WTC11 (cell line): ENCODE results near the gene TMEM120B. TPM values are rescaled to one million over a fixed set of nuclear protein-coding genes. Genes with fewer than 3 reads are reported as not detected.

Experiments
- AR ChIP-seq: fragments of 250-450 bp; sonication (Bioruptor Pico); IDR thresholded peaks from 2 replicates; pipeline ENCODE4 v1.9.0; 2021; ENCODE audit warnings: mild to moderate bottlenecking
- ARID4B ChIP-seq: sonication (generic); formaldehyde crosslinking; IDR thresholded peaks from 2 replicates; pipeline ENCODE4 v1.8.0; 2023; ENCODE audit warnings: missing genetic modification reagents, mild to moderate bottlenecking, borderline replicate concordance
- E2F1 ChIP-seq: sonication (generic); formaldehyde crosslinking; IDR thresholded peaks from 2 replicates; pipeline ENCODE4 v1.8.0; 2022; ENCODE audit warnings: mild to moderate bottlenecking, missing genetic modification reagents
- ELF4 ChIP-seq: sonication (generic); formaldehyde crosslinking; IDR thresholded peaks from 2 replicates; pipeline ENCODE4 v1.8.1; 2022; ENCODE audit warnings: low read depth, mild to moderate bottlenecking, moderate library complexity, missing genetic modification reagents
- ERG ChIP-seq: fragments of 250-450 bp; sonication (Bioruptor Pico); IDR thresholded peaks from 2 replicates; pipeline ENCODE4 v1.8.0; 2021; ENCODE audit warnings: mild to moderate bottlenecking
- FOXJ3 ChIP-seq: sonication (generic); formaldehyde crosslinking; IDR thresholded peaks from 2 replicates; pipeline ENCODE4 v1.9.0; 2021; ENCODE audit warnings: missing genetic modification reagents, mild to moderate bottlenecking, borderline replicate concordance
- FOXP4 ChIP-seq: sonication (generic); formaldehyde crosslinking; IDR thresholded peaks from 2 replicates; pipeline ENCODE4 v1.8.0; 2022; ENCODE audit warnings: mild to moderate bottlenecking, missing genetic modification reagents
- HMGA2 ChIP-seq: fragments of 250-450 bp; sonication (Bioruptor Pico); IDR thresholded peaks from 2 replicates; pipeline ENCODE4 v1.4.0; 2021; ENCODE audit warnings: mild to moderate bottlenecking, moderate library complexity
- IRF2 ChIP-seq: sonication (generic); formaldehyde crosslinking; IDR thresholded peaks from 2 replicates; pipeline ENCODE4 v1.8.0; 2022; ENCODE audit warnings: low read depth, missing genetic modification reagents, borderline replicate concordance
- JAZF1 ChIP-seq: fragments of 250-450 bp; sonication (Bioruptor Pico); IDR thresholded peaks from 2 replicates; pipeline ENCODE4 v1.9.0; 2021; ENCODE audit warnings: moderate library complexity, mild to moderate bottlenecking, inconsistent platforms
- KAT7 ChIP-seq: sonication (generic); formaldehyde crosslinking; IDR thresholded peaks from 2 replicates; pipeline ENCODE4 v1.8.1; 2023; ENCODE audit warnings: missing genetic modification reagents, mild to moderate bottlenecking, borderline replicate concordance
- NFATC4 ChIP-seq: fragments of 250-450 bp; sonication (Bioruptor Pico); IDR thresholded peaks from 2 replicates; pipeline ENCODE4 v1.9.0; 2021; ENCODE audit warnings: mild to moderate bottlenecking
- PREB ChIP-seq: sonication (generic); formaldehyde crosslinking; IDR thresholded peaks from 2 replicates; pipeline ENCODE4 v1.8.1; 2022; ENCODE audit warnings: mild to moderate bottlenecking, missing genetic modification reagents, moderate library complexity, borderline replicate concordance
- RELA ChIP-seq: sonication (generic); formaldehyde crosslinking; IDR thresholded peaks from 2 replicates; pipeline ENCODE4 v1.8.1; 2022; ENCODE audit warnings: missing genetic modification reagents, mild to moderate bottlenecking, borderline replicate concordance
- SOX15 ChIP-seq: fragments of 250-450 bp; sonication (Bioruptor Pico); IDR thresholded peaks from 2 replicates; pipeline ENCODE4 v1.9.0; 2021; ENCODE audit warnings: mild to moderate bottlenecking
- SP1 ChIP-seq: sonication (generic); formaldehyde crosslinking; conservative IDR thresholded peaks from 2 replicates; pipeline ENCODE4 v1.8.1; 2022; ENCODE audit warnings: missing genetic modification reagents
- ZBTB43 ChIP-seq: sonication (generic); formaldehyde crosslinking; IDR thresholded peaks from 2 replicates; pipeline ENCODE4 v1.8.1; 2023; ENCODE audit warnings: mild to moderate bottlenecking, missing genetic modification reagents
- ZNF219 ChIP-seq: sonication (generic); formaldehyde crosslinking; IDR thresholded peaks from 2 replicates; pipeline ENCODE4 v1.8.0; 2023; ENCODE audit warnings: missing genetic modification reagents, mild to moderate bottlenecking, borderline replicate concordance
- ZNF281 ChIP-seq: sonication (generic); formaldehyde crosslinking; IDR thresholded peaks from 2 replicates; pipeline ENCODE4 v1.8.0; 2023; ENCODE audit warnings: mild to moderate bottlenecking, missing genetic modification reagents
- total RNA-seq: library from RNA; stranded (reverse); gene quantifications from 3 replicates; pipeline ENCODE4 v1.2.3, GENCODE V29; 2021

The TMEM120B gene
- total RNA-seq, 1 experiment from 2014 or later: 36.9 TPM

GRCh38 chr12:121793838-121794533 is 81.4 kb downstream of the TMEM120B start (continued):
- TF ChIP-seq ZNF281: peak; percentile 83
- TF ChIP-seq E2F1 (CRISPR knock-in tag): peak; percentile 48; the same call in 1 of the 2 replicates
- TF ChIP-seq ELF4 (CRISPR knock-in tag): no peak
- no peak for TF ChIP-seq SOX15 (CRISPR knock-in tag)
- no peak for TF ChIP-seq HMGA2 (CRISPR knock-in tag)
- TF ChIP-seq ZBTB43: peak; percentile 83; the same call in 1 of the 2 replicates
- peak; percentile 62 for TF ChIP-seq ERG (CRISPR knock-in tag)
- TF ChIP-seq NFATC4 (CRISPR knock-in tag): peak; percentile 79
- no peak for TF ChIP-seq JAZF1
- TF ChIP-seq AR: no peak
- TF ChIP-seq RELA (CRISPR knock-in tag): peak; percentile 96
- no peak; the same call in 1 of the 2 replicates for TF ChIP-seq ARID4B (CRISPR knock-in tag)
- TF ChIP-seq IRF2 (CRISPR knock-in tag): no peak
- 0 out of 2 replicates have a peak, but pooled peaks have one; percentile 71 for TF ChIP-seq KAT7
- TF ChIP-seq FOXP4 (CRISPR knock-in tag): peak; percentile 82
- peak; percentile 83 for TF ChIP-seq SP1
- no peak for TF ChIP-seq PREB (CRISPR knock-in tag)
- TF ChIP-seq FOXJ3: no peak
- 0 out of 2 replicates have a peak, but pooled peaks have one; percentile 47 for TF ChIP-seq ZNF219 (CRISPR knock-in tag)
